ENCODE results near the gene RPS25.

DNA sequence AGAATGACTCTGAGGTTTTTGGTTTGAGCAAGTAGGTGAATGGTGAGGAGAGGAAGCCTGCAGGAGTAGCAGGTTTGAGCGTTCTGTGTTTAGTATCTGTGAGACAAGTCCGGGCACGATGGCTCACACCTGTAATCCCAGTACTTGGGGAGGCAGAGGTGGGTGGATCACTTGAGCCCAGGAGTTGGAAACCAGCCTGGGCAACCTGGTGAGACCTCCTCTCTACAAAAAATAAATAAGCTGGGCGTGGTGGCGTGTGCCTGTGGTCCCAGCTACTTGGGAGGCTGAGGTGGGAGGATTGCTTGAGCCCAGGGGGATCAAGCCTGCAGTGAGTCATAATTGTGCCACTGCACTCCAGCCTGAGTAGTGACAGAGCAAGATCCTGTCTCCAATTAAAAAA is 29.9 kb downstream of the RPS25 start:
- TF ChIP-seq EZH2phosphoT487 (conservative IDR thresholded peaks at IDR 0.05; ENCODE audit: low read length), result no peak
- TF ChIP-seq, protein P1, sequence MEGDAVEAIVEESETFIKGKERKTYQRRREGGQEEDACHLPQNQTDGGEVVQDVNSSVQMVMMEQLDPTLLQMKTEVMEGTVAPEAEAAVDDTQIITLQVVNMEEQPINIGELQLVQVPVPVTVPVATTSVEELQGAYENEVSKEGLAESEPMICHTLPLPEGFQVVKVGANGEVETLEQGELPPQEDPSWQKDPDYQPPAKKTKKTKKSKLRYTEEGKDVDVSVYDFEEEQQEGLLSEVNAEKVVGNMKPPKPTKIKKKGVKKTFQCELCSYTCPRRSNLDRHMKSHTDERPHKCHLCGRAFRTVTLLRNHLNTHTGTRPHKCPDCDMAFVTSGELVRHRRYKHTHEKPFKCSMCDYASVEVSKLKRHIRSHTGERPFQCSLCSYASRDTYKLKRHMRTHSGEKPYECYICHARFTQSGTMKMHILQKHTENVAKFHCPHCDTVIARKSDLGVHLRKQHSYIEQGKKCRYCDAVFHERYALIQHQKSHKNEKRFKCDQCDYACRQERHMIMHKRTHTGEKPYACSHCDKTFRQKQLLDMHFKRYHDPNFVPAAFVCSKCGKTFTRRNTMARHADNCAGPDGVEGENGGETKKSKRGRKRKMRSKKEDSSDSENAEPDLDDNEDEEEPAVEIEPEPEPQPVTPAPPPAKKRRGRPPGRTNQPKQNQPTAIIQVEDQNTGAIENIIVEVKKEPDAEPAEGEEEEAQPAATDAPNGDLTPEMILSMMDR (IDR thresholded peaks at IDR 0.05; ENCODE audit: insufficient read depth, low read length, poor library complexity, severe bottlenecking), result no peak
